OCI-LY1 (cell line): Measurements from ENCODE around the gene CCDC91.

Experiments
- CTCF ChIP-seq: fragments of 200-600 bp; sonication (generic), shearing (Covaris generic); IDR thresholded peaks from 2 replicates; pipeline ENCODE4 v1.5.1; 2017; ENCODE audit warnings: mild to moderate bottlenecking, antibody characterized with exemption, low read length, moderate library complexity, mixed read lengths
- EZH2 ChIP-seq: fragments of 200-600 bp; sonication (generic), shearing (Covaris generic); IDR thresholded peaks from 2 replicates; pipeline ENCODE4 v1.8.0; 2017; ENCODE audit warnings: borderline replicate concordance, mixed run types, mild to moderate bottlenecking, antibody characterized with exemption, low read length, moderate library complexity, mixed read lengths

- TF ChIP-seq CTCF (no peak), EZH2 (no peak)
These were observed 316.8 kb downstream of the CCDC91 start for GRCh38 chr12:28507033-28507432.
